SKM-1 (cell line): ENCODE results near the gene HBS1L.

ENCODE experiments used
- DNase-seq: peaks from one replicate; lab custom pipeline; 2025; ENCODE audit not compliant: unreplicated experiment; lab: John Stamatoyannopoulos, UW

HBS1L gene

GRCh38 chr6:135002974-135003703 is 51.5 kb downstream of the HBS1L start:
- DNase-seq, result no peak

GRCh38 chr6:135002229-135002844 is 52.3 kb downstream of the HBS1L start:
- no peak for DNase-seq

- DNase-seq, result no peak
These were observed 55.5 kb downstream of the HBS1L start for GRCh38 chr6:134999107-134999506.

GRCh38 chr6:134997133-134997995 is 57.3 kb downstream of the HBS1L start:
- no peak for DNase-seq

GRCh38 chr6:134995536-134995935 is 59.1 kb downstream of the HBS1L start:
- no peak for DNase-seq

GRCh38 chr6:134994431-134994830 is 60.2 kb downstream of the HBS1L start:
- no peak for DNase-seq

GRCh38 chr6:134992155-134992554 is 62.5 kb downstream of the HBS1L start:
- DNase-seq, result no peak

- DNase-seq, result no peak
These were observed 64.4 kb downstream of the HBS1L start for GRCh38 chr6:134990262-134990661.

- DNase-seq, result no peak
These were observed 69.8 kb downstream of the HBS1L start for GRCh38 chr6:134984821-134985220.

GRCh38 chr6:134983823-134984222 is 70.8 kb downstream of the HBS1L start:
- DNase-seq, result no peak

GRCh38 chr6:134982161-134982560 is 72.5 kb downstream of the HBS1L start:
- no peak for DNase-seq

- DNase-seq, result no peak
These were observed 73.8 kb downstream of the HBS1L start for GRCh38 chr6:134980846-134981245.

- no peak for DNase-seq
These were observed 75.5 kb downstream of the HBS1L start for GRCh38 chr6:134979142-134979541.

- no peak for DNase-seq
These were observed 80.3 kb downstream of the HBS1L start for GRCh38 chr6:134974370-134974769.

GRCh38 chr6:134967711-134968110 is 86.9 kb downstream of the HBS1L start:
- DNase-seq, result no peak

GRCh38 chr6:134964451-134965203 is 90.0 kb downstream of the HBS1L start:
- no peak for DNase-seq

- no peak for DNase-seq
These were observed 92.2 kb downstream of the HBS1L start for GRCh38 chr6:134962421-134962820.

GRCh38 chr6:134961366-134961765 is 93.3 kb downstream of the HBS1L start:
- no peak for DNase-seq

- DNase-seq, result no peak
These were observed 95.0 kb downstream of the HBS1L start for GRCh38 chr6:134959603-134960002.

GRCh38 chr6:134956676-134957075 is 97.9 kb downstream of the HBS1L start:
- DNase-seq, result no peak

GRCh38 chr6:134956032-134956431 is 98.6 kb downstream of the HBS1L start:
- DNase-seq, result no peak
